ENCODE results near the gene MAP3K5. TPM values are rescaled to one million over a fixed set of nuclear protein-coding genes. Genes with fewer than 3 reads are reported as not detected.

Gene MAP3K5
- total RNA-seq, 4 donors from 2014 or later = 26.9 to 64.5 (median 34.0) TPM

DNA sequence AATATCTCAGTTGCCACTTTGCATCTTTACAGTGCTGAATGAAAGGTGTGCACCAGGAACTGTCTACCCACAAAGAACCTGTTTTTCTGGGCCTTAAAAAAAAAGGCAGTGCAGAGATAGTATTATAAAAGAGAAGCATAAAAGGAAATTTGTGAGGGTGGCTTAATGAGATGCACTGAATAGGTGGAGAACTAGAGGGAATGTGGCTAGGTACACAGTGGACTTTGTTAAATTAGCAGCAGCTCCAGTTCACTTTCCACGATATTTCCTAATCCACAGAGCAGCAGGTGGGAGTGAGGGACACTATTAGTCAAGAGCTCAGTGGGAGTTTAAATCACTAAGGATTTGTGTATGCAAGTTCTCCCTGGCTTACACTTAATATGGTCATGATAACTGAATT is 280.9 kb downstream of the MAP3K5 start:
- TF ChIP-seq POLR2A (IDR thresholded peaks at IDR 0.05) = no peak
- TF ChIP-seq, protein P1, sequence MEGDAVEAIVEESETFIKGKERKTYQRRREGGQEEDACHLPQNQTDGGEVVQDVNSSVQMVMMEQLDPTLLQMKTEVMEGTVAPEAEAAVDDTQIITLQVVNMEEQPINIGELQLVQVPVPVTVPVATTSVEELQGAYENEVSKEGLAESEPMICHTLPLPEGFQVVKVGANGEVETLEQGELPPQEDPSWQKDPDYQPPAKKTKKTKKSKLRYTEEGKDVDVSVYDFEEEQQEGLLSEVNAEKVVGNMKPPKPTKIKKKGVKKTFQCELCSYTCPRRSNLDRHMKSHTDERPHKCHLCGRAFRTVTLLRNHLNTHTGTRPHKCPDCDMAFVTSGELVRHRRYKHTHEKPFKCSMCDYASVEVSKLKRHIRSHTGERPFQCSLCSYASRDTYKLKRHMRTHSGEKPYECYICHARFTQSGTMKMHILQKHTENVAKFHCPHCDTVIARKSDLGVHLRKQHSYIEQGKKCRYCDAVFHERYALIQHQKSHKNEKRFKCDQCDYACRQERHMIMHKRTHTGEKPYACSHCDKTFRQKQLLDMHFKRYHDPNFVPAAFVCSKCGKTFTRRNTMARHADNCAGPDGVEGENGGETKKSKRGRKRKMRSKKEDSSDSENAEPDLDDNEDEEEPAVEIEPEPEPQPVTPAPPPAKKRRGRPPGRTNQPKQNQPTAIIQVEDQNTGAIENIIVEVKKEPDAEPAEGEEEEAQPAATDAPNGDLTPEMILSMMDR (IDR thresholded peaks at IDR 0.05) = no peak
- no peak for TF ChIP-seq EP300 (IDR thresholded peaks at IDR 0.05)
- 64 to 69% methylated on average over 1 of the region's 1 CpG for WGBS, 2 donors
- Histone ChIP-seq H3K4me1 (no peaks in the 10 kb centered on the region), H3K27ac (no peak overlapping the region), H3K36me3 (no peaks in the 10 kb centered on the region), H3K9me3 (no peaks in the 10 kb centered on the region), H3K27me3 (no peaks in the 10 kb centered on the region), H3K4me3 (no peak overlapping the region)
- no peak for DNase-seq (ENCODE audit: low spot score in 2 of 2)

DNA sequence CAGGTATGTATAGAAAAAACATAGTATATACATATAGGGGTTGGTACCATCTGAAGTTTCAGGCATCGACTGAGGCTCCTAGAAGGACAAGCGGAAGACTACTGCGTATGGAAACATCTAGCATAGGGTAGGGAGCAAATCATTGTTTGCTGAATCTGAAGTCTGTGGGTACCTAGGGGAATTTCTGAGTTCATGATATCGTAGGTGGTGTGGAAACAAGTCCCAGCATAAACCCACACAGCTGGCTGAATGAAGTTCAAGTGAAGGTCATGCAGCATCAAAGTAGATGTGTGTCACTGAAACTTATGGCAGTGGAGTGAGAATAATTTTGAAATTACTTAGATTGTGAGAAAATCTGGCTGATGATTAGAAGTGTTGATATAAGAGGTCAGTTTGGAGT is 281.5 kb downstream of the MAP3K5 start:
- DNase-seq (ENCODE audit: low spot score in 2 of 2) = no peak
- no peak overlapping the region for H3K27ac ChIP-seq
- 73 to 79% methylated on average over 4 of the region's 4 CpGs for WGBS, 2 donors

DNA sequence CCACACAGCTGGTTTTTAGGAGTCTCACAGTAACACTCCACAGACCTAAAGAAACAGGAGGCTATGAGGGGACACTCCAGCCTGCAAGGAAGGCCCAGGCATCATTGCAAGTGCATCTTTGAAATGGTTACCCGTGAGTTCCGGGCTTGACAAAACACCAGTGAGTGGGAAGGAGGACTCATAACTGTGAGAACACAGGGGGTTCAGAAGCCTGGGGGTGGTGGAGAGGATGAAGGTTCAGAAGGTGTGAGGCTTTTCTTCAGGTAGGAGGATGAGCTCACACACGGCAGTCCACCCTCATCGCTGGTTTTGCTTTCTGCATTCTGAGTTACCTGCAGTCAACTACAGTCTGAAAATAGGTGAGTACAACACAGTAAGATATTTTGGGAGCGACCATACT is 282.0 kb downstream of the MAP3K5 start:
- Histone ChIP-seq H3K27ac (no peak overlapping the region), H3K36me3 (no peaks in the 10 kb centered on the region), H3K27me3 (no peaks in the 10 kb centered on the region), H3K4me1 (no peaks in the 10 kb centered on the region), H3K9me3 (no peaks in the 10 kb centered on the region), H3K4me3 (no peak overlapping the region)
- no peak for DNase-seq (ENCODE audit: low spot score in 2 of 2)
- TF ChIP-seq EP300 (IDR thresholded peaks at IDR 0.05) = no peak
- TF ChIP-seq, protein P1 (IDR thresholded peaks at IDR 0.05) = no peak
- 86% methylated on average over 5 of the region's 5 CpGs for WGBS, 2 donors

More for the DNA sequence above, 281.5 kb downstream of the MAP3K5 start:
- Histone ChIP-seq H3K36me3 (no peaks in the 10 kb centered on the region), H3K4me3 (no peak overlapping the region), H3K4me1 (no peaks in the 10 kb centered on the region), H3K9me3 (no peaks in the 10 kb centered on the region), H3K27me3 (no peaks in the 10 kb centered on the region)
- TF ChIP-seq, protein P1 (IDR thresholded peaks at IDR 0.05) = no peak
- TF ChIP-seq EP300 (IDR thresholded peaks at IDR 0.05) = no peak
- TF ChIP-seq POLR2A (IDR thresholded peaks at IDR 0.05) = no peak

DNA sequence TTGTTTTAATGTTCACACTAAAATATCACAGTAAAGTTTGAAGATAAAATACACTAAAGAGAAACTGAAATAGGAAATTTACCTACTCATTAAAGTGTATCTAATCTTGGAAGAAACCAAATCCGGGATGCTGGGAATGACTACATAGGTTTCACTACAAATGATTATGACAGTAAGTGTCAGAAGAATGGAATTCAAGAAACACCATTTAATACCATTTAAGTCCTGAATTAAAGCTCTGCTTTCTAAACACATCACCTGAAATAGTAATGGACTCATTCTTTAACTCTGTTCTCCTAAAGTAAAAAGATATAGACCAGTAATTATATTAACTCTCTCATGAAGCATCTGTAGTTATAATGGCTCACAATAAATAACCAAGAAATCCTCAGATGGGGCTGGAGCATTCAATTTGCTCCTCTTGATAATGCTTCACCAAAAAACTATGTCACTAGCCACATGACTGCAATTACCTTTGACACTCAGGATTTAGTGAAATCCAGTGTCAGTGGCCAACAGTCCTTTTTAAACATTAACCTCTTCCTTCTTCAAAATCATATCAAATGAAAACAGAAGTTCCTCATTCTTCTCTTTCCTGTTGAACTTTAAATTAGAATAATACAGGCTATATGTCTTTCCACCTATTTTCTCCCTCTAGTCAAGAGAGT is 283.4 kb downstream of the MAP3K5 start:
- no peak for DNase-seq (ENCODE audit: low spot score in 2 of 2)
- Histone ChIP-seq H3K27ac (no peak overlapping the region), H3K9me3 (no peaks in the 10 kb centered on the region), H3K27me3 (no peaks in the 10 kb centered on the region), H3K36me3 (no peaks in the 10 kb centered on the region), H3K4me1 (no peaks in the 10 kb centered on the region), H3K4me3 (no peak overlapping the region)
- TF ChIP-seq POLR2A (IDR thresholded peaks at IDR 0.05) (no peak), EP300 (IDR thresholded peaks at IDR 0.05) (no peak)
- TF ChIP-seq, protein P1 (IDR thresholded peaks at IDR 0.05) = no peak
- 81 to 86% methylated on average over 1 of the region's 1 CpG for WGBS, 2 donors

Small RNAs within 50 kb of the gene (small RNA-seq; reads per million reads assigned to genes)
- gene RNA5SP219 = not detected

Other genes starting within 250 kb of the MAP3K5 start
- 1 to 10 TPM in 3 of 4 donors, under 1 TPM in 1; 0.84 to 1.5 (median 1.4) TPM for gene MAP7, start 242.1 kb downstream of the MAP3K5 start, total RNA-seq
- 10 to 100 TPM in 1 of 4 donors, 1 to 10 TPM in 3; 5.0 to 10.7 (median 8.8) TPM for gene PEX7, start 30.1 kb upstream of the MAP3K5 start, total RNA-seq
- gene SLC35D3, start 129.8 kb upstream of the MAP3K5 start, total RNA-seq = not detected